A549 treated with GW870086 at 1 μM for 4 hours (cell line): ENCODE results near the gene ADH6. TPM values are rescaled to one million over a fixed set of nuclear protein-coding genes. Genes with fewer than 3 reads are reported as not detected.

ENCODE experiments used
- total RNA-seq: library from RNA; stranded (reverse); fragments of 200-300 nt; extraction: Qiagen RNA extraction; gene quantifications from 5 replicates; pipeline ENCODE4 v1.2.3, GENCODE V29; 2022; ENCODE audit warnings: low read depth

ADH6 gene
- total RNA-seq: 0.05 to 0.07 TPM in 2 of 5 replicates, not detected in the others

GRCh38 chr4:99219072-99219471 is at the start of gene ADH6:
ADH6 (minus strand) TSS chr4:99219246; CDS start chr4:99219152, 94 bp downstream.

Other genes with a start within 250 kb of the ADH6 start
- 49.2 to 55.9 TPM (median 52.4 TPM) in 5 replicates for gene METAP1, start 223.5 kb downstream of the ADH6 start, total RNA-seq
- gene ADH5, start 130.5 kb downstream of the ADH6 start, total RNA-seq: 105 to 137 TPM (median 106 TPM) in 5 replicates
- gene ADH4, start 74.9 kb downstream of the ADH6 start, total RNA-seq: not detected in 5 replicates
- gene ADH1A, start 71.7 kb upstream of the ADH6 start, total RNA-seq: not detected in 5 replicates
- not detected in 5 replicates for gene ADH1B, start 102.2 kb upstream of the ADH6 start, total RNA-seq
- not detected in 5 replicates for gene ADH1C, start 133.5 kb upstream of the ADH6 start, total RNA-seq
- gene ADH7, start 216.1 kb upstream of the ADH6 start, total RNA-seq: not detected in 5 replicates